Peyer's patch (tissue), 4 donors: ENCODE measurements around the gene PCBP1. TPM values are rescaled to one million over a fixed set of nuclear protein-coding genes. Genes with fewer than 3 reads are reported as not detected.
"Not testable (repeated sequence)": the region's sequence is repeated elsewhere in the genome, so short reads cannot be mapped to it uniquely, and the experiment has no call there.

ENCODE experiments used
- DNase-seq, 3 donors: peaks; one replicate each; pipeline ENCODE4 v3.0.0-alpha.2; 2017 to 2019
- H3K27ac ChIP-seq, 4 donors: fragments of 200-600 bp; sonication (generic); one replicate each; pipeline ENCODE4 v1.5.1; 2016 to 2019
- H3K27me3 ChIP-seq, 2 donors: fragments of 200-600 bp; sonication (generic); one replicate each; pipeline ENCODE4 v1.5.1; 2019
- H3K36me3 ChIP-seq, 3 donors: fragments of 200-600 bp; sonication (generic); one replicate each; pipeline ENCODE4 v1.5.1; 2016 to 2019
- H3K4me1 ChIP-seq, 4 donors: fragments of 200-600 bp; sonication (generic); one replicate each; pipeline ENCODE4 v1.5.1; 2016 to 2019
- H3K4me3 ChIP-seq, 4 donors: fragments of 200-600 bp; sonication (generic); 1 replicate in 3 of 4; 2 replicates in 1 of 4; pipeline ENCODE4 v1.5.1; 2016 to 2019; ENCODE audit warnings: mild to moderate bottlenecking in 1 of 4
- H3K9me3 ChIP-seq, 4 donors: fragments of 200-600 bp; sonication (generic); one replicate each; pipeline ENCODE4 v1.5.1; 2016 to 2019; ENCODE audit warnings: mild to moderate bottlenecking in 1 of 4
- CTCF ChIP-seq, 6 experiments: fragments of 450-650 bp in 4 of 6; fragments of 200-600 bp in 2 of 6; sonication (generic) in 1 of 6; IDR thresholded peaks; one replicate each; pipeline ENCODE4 v1.5.1; 2017 to 2019; ENCODE audit warnings: antibody characterized with exemption in 6 of 6, mild to moderate bottlenecking in 3 of 6, moderate library complexity in 1 of 6
- POLR2A ChIP-seq, 2 donors: fragments of 450-650 bp; IDR thresholded peaks; one replicate each; pipeline ENCODE4 v1.5.1; 2017; ENCODE audit warnings: antibody characterized with exemption in 2 of 2, mild to moderate bottlenecking in 2 of 2, moderate library complexity in 2 of 2
- total RNA-seq, 4 donors: library from RNA; depleted of rRNA; stranded (reverse); fragments of >200 nt; gene quantifications; one replicate each; pipeline ENCODE4 v1.1.0, GENCODE V29; 2016

Gene PCBP1
- total RNA-seq, 4 donors from 2014 or later: 129 to 152 (median 134) TPM

DNA sequence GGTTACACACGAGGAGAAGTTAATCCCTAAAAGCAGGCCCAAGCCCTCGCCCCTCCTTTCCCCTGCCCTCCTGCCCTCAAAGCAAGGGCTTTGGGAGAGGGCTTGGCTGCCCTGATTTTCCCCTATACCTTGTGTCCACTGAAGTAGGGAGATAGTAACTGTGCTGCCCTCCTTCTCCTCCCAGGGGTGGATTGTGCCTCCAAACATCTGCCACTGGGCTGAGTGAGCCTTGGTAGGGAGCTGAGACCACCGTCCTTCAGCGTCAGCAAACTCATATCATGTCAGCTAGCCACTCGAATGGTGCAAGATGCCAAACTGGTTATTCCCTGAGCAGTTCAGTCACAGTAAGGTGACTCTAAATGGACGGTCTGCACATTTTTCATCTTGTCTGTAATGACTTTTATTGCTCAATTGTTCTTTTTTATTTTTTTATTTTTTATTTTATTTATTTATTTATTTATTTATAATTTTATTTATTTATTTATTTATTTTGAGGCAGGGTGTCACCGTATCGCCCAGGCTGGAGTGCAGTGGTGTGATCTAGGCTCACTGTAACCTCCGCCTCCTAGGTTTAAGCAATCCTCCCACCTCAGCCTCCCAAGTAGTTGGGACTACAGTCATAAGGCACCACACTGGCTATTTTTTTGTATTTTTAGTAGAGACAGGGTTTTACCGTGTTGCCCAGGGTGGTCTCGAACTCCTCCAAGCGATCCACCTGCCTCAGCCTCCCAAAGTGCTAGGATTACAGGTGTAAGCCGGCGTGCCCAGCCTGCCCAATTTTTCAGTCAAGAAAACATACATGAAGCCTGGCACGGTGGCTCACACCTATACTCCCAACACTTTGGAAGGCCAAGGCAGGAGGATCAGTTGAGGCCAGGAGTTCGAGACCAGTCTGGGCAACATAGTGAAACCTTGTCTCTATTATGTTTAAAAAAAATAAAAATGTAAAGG, 8.7 kb downstream of the PCBP1 start:
- TF ChIP-seq POLR2A (IDR thresholded peaks at IDR 0.05): no peak
- peak overlapping the region; percentile 80 to 87 (median 83) for H3K27ac ChIP-seq
- H3K4me1 ChIP-seq: peaks cover 0 to 16% (median 10%) of the 10 kb centered on the region in 4 donors
- DNase-seq: peak in 1 of 3 donors; percentile 43
- no peaks in the 10 kb centered on the region for H3K36me3 ChIP-seq
- H3K27me3 ChIP-seq: no peaks in the 10 kb centered on the region
- no peaks in the 10 kb centered on the region for H3K9me3 ChIP-seq
- H3K4me3 ChIP-seq: no peak overlapping the region

GRCh38 chr2:70098032-70098431, 10.8 kb downstream of the PCBP1 start:
- TF ChIP-seq POLR2A (IDR thresholded peaks at IDR 0.05): no peak
- no peak for TF ChIP-seq CTCF (IDR thresholded peaks at IDR 0.05)
- Histone ChIP-seq H3K9me3 (no peaks in the 10 kb centered on the region), H3K27ac (no peak overlapping the region), H3K4me1 (peaks cover 0 to 16% (median 10%) of the 10 kb centered on the region in 4 donors), H3K27me3 (no peaks in the 10 kb centered on the region), H3K4me3 (no peak overlapping the region), H3K36me3 (no peaks in the 10 kb centered on the region)
- DNase-seq: no peak

- Histone ChIP-seq H3K4me3 (no peak overlapping the region), H3K36me3 (no peaks in the 10 kb centered on the region), H3K27ac (no peak overlapping the region), H3K4me1 (peaks cover 0 to 14% (median 10%) of the 10 kb centered on the region in 4 donors), H3K27me3 (no peaks in the 10 kb centered on the region), H3K9me3 (no peaks in the 10 kb centered on the region)
- TF ChIP-seq CTCF (IDR thresholded peaks at IDR 0.05) (no peak), POLR2A (IDR thresholded peaks at IDR 0.05) (no peak)
- DNase-seq: peak in 1 of 3 donors; percentile 7
These were observed 12.0 kb downstream of the PCBP1 start for GRCh38 chr2:70099270-70099669.

GRCh38 chr2:70101174-70101573, 13.9 kb downstream of the PCBP1 start:
- H3K36me3 ChIP-seq: no peaks in the 10 kb centered on the region
- TF ChIP-seq POLR2A (IDR thresholded peaks at IDR 0.05): no peak
- TF ChIP-seq CTCF (IDR thresholded peaks at IDR 0.05): no peak
- H3K9me3 ChIP-seq: no peaks in the 10 kb centered on the region
- no peak overlapping the region for H3K27ac ChIP-seq
- no peak for DNase-seq
- H3K27me3 ChIP-seq: no peaks in the 10 kb centered on the region
- H3K4me1 ChIP-seq: no peaks in the 10 kb centered on the region
- no peak overlapping the region for H3K4me3 ChIP-seq

DNA sequence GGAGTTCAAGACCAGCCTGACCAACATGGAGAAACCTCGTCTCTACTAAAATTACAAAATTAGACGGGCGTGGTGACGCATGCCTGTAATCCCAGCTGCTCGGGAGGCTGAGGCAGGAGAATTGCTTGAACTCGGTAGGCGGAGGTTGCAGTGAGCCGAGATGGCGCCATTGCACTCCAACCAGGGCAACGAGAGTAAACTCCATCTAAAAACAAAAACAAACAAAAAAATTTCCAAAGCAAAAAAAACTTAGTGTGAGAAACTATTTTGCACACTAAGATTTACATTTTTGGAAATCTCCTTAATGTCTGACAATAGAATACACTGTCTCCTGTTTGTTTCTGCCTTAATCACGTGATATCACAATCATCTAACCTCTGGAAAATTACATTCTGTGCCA, 14.4 kb downstream of the PCBP1 start:
- H3K36me3 ChIP-seq, H3K27ac ChIP-seq, H3K9me3 ChIP-seq, H3K27me3 ChIP-seq, H3K4me3 ChIP-seq, H3K4me1 ChIP-seq: not testable (repeated sequence)
- peak in 2 of 3 donors; percentile 13 to 24 for DNase-seq

DNA sequence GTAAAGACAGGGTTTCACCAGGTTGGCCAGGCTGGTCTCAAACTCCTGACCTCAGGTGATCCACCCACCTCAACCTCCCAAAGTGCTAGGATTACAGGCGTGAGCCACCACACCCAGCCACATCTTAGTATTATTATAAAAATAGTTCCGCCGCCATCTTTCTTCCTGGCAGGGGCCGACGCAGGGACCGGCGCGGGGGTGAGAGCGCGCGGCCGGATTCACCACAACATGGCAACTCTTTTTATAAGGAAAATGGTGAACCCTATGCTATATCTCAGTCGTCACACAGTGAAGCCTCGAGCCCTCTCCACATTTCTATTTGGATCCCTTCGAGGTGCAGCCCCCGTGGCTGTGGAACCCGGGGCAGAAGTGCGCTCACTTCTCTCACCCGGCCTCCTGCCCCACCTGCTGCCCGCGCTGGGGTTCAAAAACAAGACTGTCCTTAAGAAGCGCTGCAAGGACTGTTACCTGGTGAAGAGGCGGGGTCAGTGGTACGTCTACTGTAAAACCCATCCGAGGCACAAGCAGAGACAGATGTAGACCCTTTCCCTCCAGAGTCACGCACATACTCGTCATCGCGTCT, 15.1 kb downstream of the PCBP1 start:
- not testable (repeated sequence) for H3K4me1 ChIP-seq, H3K9me3 ChIP-seq, H3K27ac ChIP-seq, H3K27me3 ChIP-seq, H3K36me3 ChIP-seq, H3K4me3 ChIP-seq
- DNase-seq: peak in 1 of 3 donors; percentile 46

GRCh38 chr2:70103531-70104061, 16.3 kb downstream of the PCBP1 start:
- H3K27me3 ChIP-seq: no peaks in the 10 kb centered on the region
- no peaks in the 10 kb centered on the region for H3K9me3 ChIP-seq
- peak overlapping the region; percentile 32 to 73 (median 68) for H3K27ac ChIP-seq
- peak in 2 of 3 donors; percentile 44 to 68 for DNase-seq
- H3K4me3 ChIP-seq: peak overlapping the region in 1 of 4 donors; percentile 11
- H3K36me3 ChIP-seq: no peaks in the 10 kb centered on the region
- H3K4me1 ChIP-seq: peaks cover 0 to 13% (median 9%) of the 10 kb centered on the region in 4 donors
- no peak for TF ChIP-seq POLR2A (IDR thresholded peaks at IDR 0.05)
- no peak for TF ChIP-seq CTCF (IDR thresholded peaks at IDR 0.05)
